Neutrophil (primary cell): Measurements from ENCODE around the gene RPS3.

Experiments
- H3K27ac ChIP-seq: fragments of 200-600 bp; sonication (generic); 2 replicates; pipeline ENCODE4 v1.5.1; 2016; ENCODE audit warnings: mild to moderate bottlenecking, moderate library complexity
- H3K27me3 ChIP-seq: fragments of 200-600 bp; sonication (generic); 2 replicates; pipeline ENCODE4 v1.6.0; 2016; ENCODE audit warnings: mild to moderate bottlenecking
- H3K36me3 ChIP-seq: fragments of 200-600 bp; sonication (generic); 2 replicates; pipeline ENCODE4 v1.5.1; 2017
- H3K4me1 ChIP-seq, 2 experiments: fragments of 200-600 bp in 1 of 2; sonication (generic) in 1 of 2; 1 replicate in 1 of 2; 2 replicates in 1 of 2; pipeline versions ENCODE4 v1.5.1 to v1.6.1; 2013 to 2016; ENCODE audit warnings: low read depth in 1 of 2, low read length in 1 of 2, mild to moderate bottlenecking in 1 of 2, moderate library complexity in 1 of 2; ENCODE audit not compliant: control insufficient read depth in 1 of 2, insufficient read depth in 1 of 2
- H3K4me3 ChIP-seq, 2 experiments: fragments of 200-600 bp in 1 of 2; sonication (generic) in 1 of 2; 1 replicate in 1 of 2; 2 replicates in 1 of 2; pipeline ENCODE4 v1.5.1; 2013 to 2016; ENCODE audit warnings: low read depth in 1 of 2, low read length in 1 of 2, mild to moderate bottlenecking in 1 of 2, moderate library complexity in 1 of 2
- H3K9me3 ChIP-seq: fragments of 200-600 bp; sonication (generic); 2 replicates; pipeline ENCODE4 v1.5.1; 2016
- CTCF ChIP-seq: fragments of 200-600 bp; sonication (generic); IDR thresholded peaks from 2 replicates; pipeline ENCODE4 v1.5.1; 2016; ENCODE audit warnings: antibody characterized with exemption

RPS3 gene

GRCh38 chr11:75435571-75435925 is 36.2 kb downstream of the RPS3 start:
- Histone ChIP-seq H3K9me3 (no peaks in the 10 kb centered on the region), H3K4me3 (no peak overlapping the region), H3K36me3 (no peaks in the 10 kb centered on the region), H3K27ac (no peak overlapping the region), H3K27me3 (peaks cover 53% of the 10 kb centered on the region), H3K4me1 (peaks cover 3% of the 10 kb centered on the region in 2 experiments)
- no peak for TF ChIP-seq CTCF

- Histone ChIP-seq H3K4me3 (no peak overlapping the region), H3K36me3 (no peaks in the 10 kb centered on the region), H3K4me1 (no peaks in the 10 kb centered on the region), H3K27ac (no peak overlapping the region), H3K9me3 (no peaks in the 10 kb centered on the region), H3K27me3 (peaks cover 40% of the 10 kb centered on the region)
- TF ChIP-seq CTCF = no peak
Observed at GRCh38 chr11:75436806-75437205, 37.5 kb downstream of the RPS3 start.

GRCh38 chr11:75437966-75438659 is 38.8 kb downstream of the RPS3 start:
- Histone ChIP-seq H3K36me3 (no peaks in the 10 kb centered on the region), H3K4me3 (no peak overlapping the region), H3K4me1 (no peaks in the 10 kb centered on the region), H3K9me3 (no peaks in the 10 kb centered on the region), H3K27ac (no peak overlapping the region), H3K27me3 (peaks cover 27% of the 10 kb centered on the region)
- TF ChIP-seq CTCF = no peak

- TF ChIP-seq CTCF = no peak
- Histone ChIP-seq H3K27ac (no peak overlapping the region), H3K4me3 (no peak overlapping the region), H3K36me3 (no peaks in the 10 kb centered on the region), H3K9me3 (no peaks in the 10 kb centered on the region), H3K4me1 (no peaks in the 10 kb centered on the region), H3K27me3 (peaks cover 22% of the 10 kb centered on the region)
Observed at GRCh38 chr11:75439026-75439425, 39.7 kb downstream of the RPS3 start.

GRCh38 chr11:75439495-75440120 is 40.3 kb downstream of the RPS3 start:
- Histone ChIP-seq H3K9me3 (no peaks in the 10 kb centered on the region), H3K36me3 (no peaks in the 10 kb centered on the region), H3K4me1 (no peaks in the 10 kb centered on the region), H3K27me3 (peaks cover 22% of the 10 kb centered on the region), H3K4me3 (no peak overlapping the region), H3K27ac (no peak overlapping the region)
- no peak for TF ChIP-seq CTCF
